Anterior cingulate cortex (tissue), 58 donors: ENCODE measurements around the gene RBM39.
"Not testable (repeated sequence)": the region's sequence is repeated elsewhere in the genome, so short reads cannot be mapped to it uniquely, and the experiment has no call there.

ENCODE experiments used
- DNase-seq, 58 donors: peaks; one replicate each; lab custom pipeline; 2025; lab: John Stamatoyannopoulos, UW

Gene RBM39

GRCh38 chr20:35757098-35757705 is 15.1 kb upstream of the RBM39 start:
- no peak for DNase-seq

GRCh38 chr20:35756404-35756803 is 14.3 kb upstream of the RBM39 start:
- no peak for DNase-seq

GRCh38 chr20:35750611-35751010 is 8.6 kb upstream of the RBM39 start:
- no peak for DNase-seq

- not testable (repeated sequence) for DNase-seq
Measured at GRCh38 chr20:35744492-35744841, 2.4 kb upstream of the RBM39 start.

- DNase-seq: peak in 1 of 58 donors; percentile 3
Measured at GRCh38 chr20:35743693-35744491, 1.8 kb upstream of the RBM39 start.

GRCh38 chr20:35742741-35743523 is 872 bp upstream of the RBM39 start:
- peak in 2 of 58 donors; percentile 34 to 40 for DNase-seq

- no peak for DNase-seq
Measured at GRCh38 chr20:35739294-35740163, 2.5 kb downstream of the RBM39 start.

GRCh38 chr20:35738410-35739179 is 3.5 kb downstream of the RBM39 start:
- no peak for DNase-seq

- DNase-seq: no peak
Measured at GRCh38 chr20:35737865-35738333, 4.2 kb downstream of the RBM39 start.

GRCh38 chr20:35735826-35736470 is 6.1 kb downstream of the RBM39 start:
- no peak for DNase-seq

- DNase-seq: no peak
Measured at GRCh38 chr20:35734777-35735649, 7.0 kb downstream of the RBM39 start.

- no peak for DNase-seq
Measured at GRCh38 chr20:35734374-35734773, 7.7 kb downstream of the RBM39 start.

- DNase-seq: no peak
Measured at GRCh38 chr20:35732644-35732982, 9.4 kb downstream of the RBM39 start.

GRCh38 chr20:35731862-35732643 is 10.0 kb downstream of the RBM39 start:
- no peak for DNase-seq

- no peak for DNase-seq
Measured at GRCh38 chr20:35731469-35731788, 10.6 kb downstream of the RBM39 start.

- DNase-seq: no peak
Measured at GRCh38 chr20:35730583-35731468, 11.2 kb downstream of the RBM39 start.
